Breast epithelium (tissue), 4 donors: ENCODE results near the gene PPARG. TPM values are rescaled to one million over a fixed set of nuclear protein-coding genes. Genes with fewer than 3 reads are reported as not detected.

Experiments used
- DNase-seq, 2 donors: peaks; one replicate each; pipeline ENCODE4 v3.0.0-alpha.2; 2019; ENCODE audit warnings: low spot score in 2 of 2
- H3K27ac ChIP-seq, 2 donors: fragments of 200-600 bp; sonication (generic) in 1 of 2; one replicate each; pipeline ENCODE4 v1.5.1; 2016 to 2019; ENCODE audit warnings: mild to moderate bottlenecking in 1 of 2
- H3K27me3 ChIP-seq, 2 donors: fragments of 200-600 bp; sonication (generic) in 1 of 2; one replicate each; pipeline versions ENCODE4 v1.5.1 to v1.6.0; 2017 to 2019; ENCODE audit warnings: control low read depth in 1 of 2, mild to moderate bottlenecking in 1 of 2
- H3K36me3 ChIP-seq: fragments of 200-600 bp; one replicate; pipeline ENCODE4 v1.5.1; 2019
- H3K4me1 ChIP-seq, 2 donors: fragments of 200-600 bp; sonication (generic); one replicate each; pipeline ENCODE4 v1.5.1; 2016 to 2019; ENCODE audit warnings: control low read depth in 1 of 2
- H3K4me3 ChIP-seq, 3 donors: fragments of 200-600 bp; sonication (generic); 1 replicate in 2 of 3; 2 replicates in 1 of 3; pipeline ENCODE4 v1.5.1; 2016 to 2019; ENCODE audit warnings: mild to moderate bottlenecking in 3 of 3, moderate library complexity in 2 of 3
- H3K9me3 ChIP-seq, 2 donors: fragments of 200-600 bp; sonication (generic) in 1 of 2; one replicate each; pipeline ENCODE4 v1.5.1; 2016 to 2019; ENCODE audit warnings: control low read depth in 1 of 2
- POLR2A ChIP-seq: fragments of 450-650 bp; IDR thresholded peaks from one replicate; pipeline ENCODE4 v1.6.1; 2016; ENCODE audit warnings: antibody characterized with exemption, mild to moderate bottlenecking, moderate library complexity
- POLR2AphosphoS5 ChIP-seq, 3 donors: sonication (generic); formaldehyde crosslinking; IDR thresholded peaks; one replicate each; pipeline ENCODE4 v1.6.1; 2017; ENCODE audit warnings: antibody characterized with exemption in 3 of 3
- intact Hi-C: fragments of 100-400 bp; cut with DNase I; formaldehyde crosslinking; loops from one replicate; pipeline ENCODE4 v1.15.1; 2023; ENCODE audit warnings: low total_unique reads
- total RNA-seq, 3 donors: library from RNA; depleted of rRNA; stranded (reverse); fragments of >200 nt; gene quantifications; one replicate each; pipeline ENCODE4 v1.1.0, GENCODE V29; 2016
- TF ChIP-seq, protein P1 (sequence below), 3 donors: fragments of 450-650 bp; IDR thresholded peaks; one replicate each; pipeline ENCODE4 v1.5.1; 2016 to 2017; ENCODE audit warnings: antibody characterized with exemption in 3 of 3, mild to moderate bottlenecking in 3 of 3, moderate library complexity in 3 of 3

PPARG gene
- total RNA-seq, 3 donors from 2014 or later: 44.2 to 359 (median 96.0) TPM

DNA sequence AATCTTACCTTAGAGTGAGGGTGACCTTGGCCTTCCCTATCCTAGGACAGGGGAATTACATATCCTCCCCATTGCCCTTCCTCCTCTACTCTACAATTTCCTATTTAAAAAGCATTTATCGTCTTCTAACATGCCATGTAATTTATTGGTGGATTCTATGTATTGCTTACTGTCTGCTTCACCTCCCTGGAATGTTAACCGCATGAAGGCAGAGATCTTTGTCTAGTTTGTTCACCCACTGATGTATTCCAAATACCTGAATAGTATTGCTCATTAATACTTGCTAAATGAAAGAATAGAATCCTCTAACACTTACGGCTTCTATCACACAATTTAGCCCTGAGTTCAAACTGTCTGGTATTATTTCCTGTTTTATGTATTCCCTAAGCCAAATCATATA, 68.6 kb downstream of the PPARG start:
- Histone ChIP-seq H3K36me3 (no peaks in the 10 kb centered on the region), H3K27me3 (no peaks in the 10 kb centered on the region), H3K4me3 (no peak overlapping the region), H3K27ac (no peak overlapping the region), H3K9me3 (peaks cover 0 to 5% of the 10 kb centered on the region in 2 donors), H3K4me1 (no peaks in the 10 kb centered on the region)
- TF ChIP-seq POLR2A (no peak), POLR2AphosphoS5 (IDR thresholded peaks at IDR 0.05) (no peak)
- TF ChIP-seq, protein P1, sequence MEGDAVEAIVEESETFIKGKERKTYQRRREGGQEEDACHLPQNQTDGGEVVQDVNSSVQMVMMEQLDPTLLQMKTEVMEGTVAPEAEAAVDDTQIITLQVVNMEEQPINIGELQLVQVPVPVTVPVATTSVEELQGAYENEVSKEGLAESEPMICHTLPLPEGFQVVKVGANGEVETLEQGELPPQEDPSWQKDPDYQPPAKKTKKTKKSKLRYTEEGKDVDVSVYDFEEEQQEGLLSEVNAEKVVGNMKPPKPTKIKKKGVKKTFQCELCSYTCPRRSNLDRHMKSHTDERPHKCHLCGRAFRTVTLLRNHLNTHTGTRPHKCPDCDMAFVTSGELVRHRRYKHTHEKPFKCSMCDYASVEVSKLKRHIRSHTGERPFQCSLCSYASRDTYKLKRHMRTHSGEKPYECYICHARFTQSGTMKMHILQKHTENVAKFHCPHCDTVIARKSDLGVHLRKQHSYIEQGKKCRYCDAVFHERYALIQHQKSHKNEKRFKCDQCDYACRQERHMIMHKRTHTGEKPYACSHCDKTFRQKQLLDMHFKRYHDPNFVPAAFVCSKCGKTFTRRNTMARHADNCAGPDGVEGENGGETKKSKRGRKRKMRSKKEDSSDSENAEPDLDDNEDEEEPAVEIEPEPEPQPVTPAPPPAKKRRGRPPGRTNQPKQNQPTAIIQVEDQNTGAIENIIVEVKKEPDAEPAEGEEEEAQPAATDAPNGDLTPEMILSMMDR (IDR thresholded peaks at IDR 0.05): no peak
- DNase-seq: no peak
- intact Hi-C loops: no loop called here

DNA sequence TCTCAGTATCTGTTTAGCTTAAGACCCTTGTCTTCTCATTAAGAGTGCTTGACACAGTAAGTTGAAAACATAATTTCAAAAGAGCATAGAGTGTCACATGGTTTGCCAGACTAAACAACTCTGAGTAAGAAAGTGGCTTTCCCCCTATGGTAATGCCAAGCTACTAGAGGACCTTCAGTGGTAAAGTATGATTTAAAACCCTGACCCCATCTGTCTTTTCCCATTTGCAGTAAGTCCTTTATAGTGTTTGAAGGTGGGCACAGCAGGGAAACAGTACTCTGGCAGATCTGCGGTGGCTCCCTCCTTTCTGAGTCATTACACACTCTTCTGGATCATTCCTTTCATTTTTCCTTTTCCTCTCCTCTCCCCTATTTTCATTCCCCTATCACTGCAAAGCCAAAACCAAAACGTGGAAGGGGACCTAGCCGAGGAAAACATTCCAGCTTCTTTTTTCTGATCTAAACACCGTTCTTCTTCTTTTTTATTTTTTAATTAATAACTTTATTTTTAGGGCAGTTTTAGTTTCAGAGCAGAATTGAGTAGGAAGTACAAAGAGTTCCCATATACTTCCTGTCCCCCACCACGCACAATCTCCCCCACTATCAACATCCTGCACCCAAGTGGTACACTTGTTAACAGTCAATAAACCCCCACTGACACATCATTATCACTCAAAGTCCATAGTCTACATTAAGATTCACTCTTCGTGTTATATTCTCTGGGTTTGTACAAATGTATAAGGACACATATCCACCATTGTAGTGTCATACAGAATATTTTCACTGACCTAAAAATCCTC, 74.7 kb downstream of the PPARG start:
- Histone ChIP-seq H3K4me3 (no peak overlapping the region), H3K4me1 (no peaks in the 10 kb centered on the region), H3K27ac (peak overlapping the region in 1 of 2 donors; percentile 39), H3K9me3 (peaks cover 0 to 5% of the 10 kb centered on the region in 2 donors), H3K36me3 (no peaks in the 10 kb centered on the region), H3K27me3 (no peaks in the 10 kb centered on the region)
- no peak for DNase-seq
- TF ChIP-seq POLR2AphosphoS5 (IDR thresholded peaks at IDR 0.05): no peak
- TF ChIP-seq, protein P1 (IDR thresholded peaks at IDR 0.05): no peak
- TF ChIP-seq POLR2A: no peak
- intact Hi-C loops: no loop called here

DNA sequence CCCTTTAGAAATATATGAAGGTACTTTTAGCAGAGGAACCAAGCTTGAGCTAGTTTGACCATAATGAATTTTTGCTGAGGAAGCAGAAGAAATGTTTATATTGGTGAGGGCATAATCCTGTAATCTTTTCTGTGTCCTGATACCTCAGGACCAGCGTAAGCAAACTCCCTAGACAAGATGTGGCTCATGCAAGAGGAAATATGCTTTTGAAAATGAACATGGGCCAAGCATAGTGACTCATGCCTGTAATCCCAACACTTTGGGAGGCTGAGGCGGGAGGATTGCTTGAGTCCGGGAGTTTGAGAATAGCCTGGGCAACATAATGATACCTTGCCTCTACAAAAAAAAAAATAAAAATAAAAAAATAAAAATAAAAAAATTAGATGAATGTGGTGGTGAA, 78.5 kb downstream of the PPARG start:
- H3K4me3 ChIP-seq: no peak overlapping the region
- no peak overlapping the region for H3K27ac ChIP-seq
- H3K27me3 ChIP-seq: no peaks in the 10 kb centered on the region
- intact Hi-C loops: no loop called here
- TF ChIP-seq, protein P1 (IDR thresholded peaks at IDR 0.05): no peak
- TF ChIP-seq POLR2A: no peak
- H3K4me1 ChIP-seq: peaks cover 0 to 3% of the 10 kb centered on the region in 2 donors
- DNase-seq: no peak
- no peaks in the 10 kb centered on the region for H3K36me3 ChIP-seq
- H3K9me3 ChIP-seq: no peaks in the 10 kb centered on the region

DNA sequence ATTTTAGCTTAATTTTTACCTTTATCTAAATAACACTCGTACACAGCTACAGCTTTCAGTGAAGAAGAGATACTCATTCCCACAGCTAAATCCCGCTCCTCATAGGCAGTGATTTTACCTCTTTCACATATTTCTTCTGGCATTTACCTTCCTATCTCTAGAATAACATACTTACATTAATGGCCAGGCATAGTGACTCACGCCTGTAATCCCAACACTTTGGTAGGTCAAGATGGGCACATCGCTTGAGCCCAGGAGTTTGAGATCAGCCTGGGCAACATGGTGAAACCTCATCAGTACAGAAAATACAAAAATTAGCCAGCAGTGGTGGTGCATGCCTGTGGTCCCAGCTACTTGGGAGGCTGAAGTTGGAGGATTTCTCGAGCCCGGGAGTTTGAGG, 80.2 kb downstream of the PPARG start:
- no peak overlapping the region for H3K27ac ChIP-seq
- no peaks in the 10 kb centered on the region for H3K9me3 ChIP-seq
- intact Hi-C loops: no loop called here
- H3K4me1 ChIP-seq: peaks cover 0 to 3% of the 10 kb centered on the region in 2 donors
- H3K36me3 ChIP-seq: no peaks in the 10 kb centered on the region
- TF ChIP-seq POLR2A: no peak
- no peak for TF ChIP-seq POLR2AphosphoS5 (IDR thresholded peaks at IDR 0.05)
- TF ChIP-seq, protein P1 (IDR thresholded peaks at IDR 0.05): no peak
- H3K27me3 ChIP-seq: no peaks in the 10 kb centered on the region
- H3K4me3 ChIP-seq: no peak overlapping the region
- DNase-seq: no peak

GRCh38 chr3:12369598-12369997, 80.7 kb downstream of the PPARG start:
- peaks cover 0 to 3% of the 10 kb centered on the region in 2 donors for H3K4me1 ChIP-seq
- peak overlapping the region in 1 of 2 donors; percentile 19 for H3K27ac ChIP-seq
- no peaks in the 10 kb centered on the region for H3K9me3 ChIP-seq
- H3K36me3 ChIP-seq: no peaks in the 10 kb centered on the region
- no peaks in the 10 kb centered on the region for H3K27me3 ChIP-seq
- TF ChIP-seq POLR2A (no peak), POLR2AphosphoS5 (IDR thresholded peaks at IDR 0.05) (no peak)
- TF ChIP-seq, protein P1 (IDR thresholded peaks at IDR 0.05): no peak
- DNase-seq: no peak
- intact Hi-C loops: no loop called here
- H3K4me3 ChIP-seq: no peak overlapping the region
